ENCODE data around the gene MTMR4.

DNA sequence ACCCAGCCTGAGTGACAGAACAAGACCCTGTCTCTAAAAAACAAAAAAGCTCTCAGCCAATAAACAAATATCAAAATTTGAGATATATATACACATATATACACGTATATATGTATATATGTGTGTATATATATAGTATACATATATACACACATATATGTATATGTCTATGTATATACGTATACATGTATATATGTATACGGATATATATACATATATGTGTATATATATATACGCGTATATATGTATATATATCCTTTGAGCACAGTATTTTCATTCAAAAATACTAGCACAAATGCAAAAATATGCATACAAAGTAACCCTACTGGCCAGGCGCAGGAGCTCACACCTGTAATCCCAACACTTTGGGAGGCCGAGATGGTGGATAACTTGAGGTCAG lies 13.0 kb downstream of the MTMR4 start:
- TF ChIP-seq ZFX (IDR thresholded peaks at IDR 0.05): no peak
- TF ChIP-seq, protein P1, sequence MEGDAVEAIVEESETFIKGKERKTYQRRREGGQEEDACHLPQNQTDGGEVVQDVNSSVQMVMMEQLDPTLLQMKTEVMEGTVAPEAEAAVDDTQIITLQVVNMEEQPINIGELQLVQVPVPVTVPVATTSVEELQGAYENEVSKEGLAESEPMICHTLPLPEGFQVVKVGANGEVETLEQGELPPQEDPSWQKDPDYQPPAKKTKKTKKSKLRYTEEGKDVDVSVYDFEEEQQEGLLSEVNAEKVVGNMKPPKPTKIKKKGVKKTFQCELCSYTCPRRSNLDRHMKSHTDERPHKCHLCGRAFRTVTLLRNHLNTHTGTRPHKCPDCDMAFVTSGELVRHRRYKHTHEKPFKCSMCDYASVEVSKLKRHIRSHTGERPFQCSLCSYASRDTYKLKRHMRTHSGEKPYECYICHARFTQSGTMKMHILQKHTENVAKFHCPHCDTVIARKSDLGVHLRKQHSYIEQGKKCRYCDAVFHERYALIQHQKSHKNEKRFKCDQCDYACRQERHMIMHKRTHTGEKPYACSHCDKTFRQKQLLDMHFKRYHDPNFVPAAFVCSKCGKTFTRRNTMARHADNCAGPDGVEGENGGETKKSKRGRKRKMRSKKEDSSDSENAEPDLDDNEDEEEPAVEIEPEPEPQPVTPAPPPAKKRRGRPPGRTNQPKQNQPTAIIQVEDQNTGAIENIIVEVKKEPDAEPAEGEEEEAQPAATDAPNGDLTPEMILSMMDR (conservative IDR thresholded peaks at IDR 0.05): no peak

Measured in C4-2B (cell line).